ENCODE data around the gene AK6. TPM values are rescaled to one million over a fixed set of nuclear protein-coding genes. Genes with fewer than 3 reads are reported as not detected.

AK6 gene
- total and polyA plus RNA-seq, 9 of the 15 experiments (the other 6 are each of a cell fraction or from before 2014, with no cell fraction given): 84.6 to 669 (median 143) TPM

DNA sequence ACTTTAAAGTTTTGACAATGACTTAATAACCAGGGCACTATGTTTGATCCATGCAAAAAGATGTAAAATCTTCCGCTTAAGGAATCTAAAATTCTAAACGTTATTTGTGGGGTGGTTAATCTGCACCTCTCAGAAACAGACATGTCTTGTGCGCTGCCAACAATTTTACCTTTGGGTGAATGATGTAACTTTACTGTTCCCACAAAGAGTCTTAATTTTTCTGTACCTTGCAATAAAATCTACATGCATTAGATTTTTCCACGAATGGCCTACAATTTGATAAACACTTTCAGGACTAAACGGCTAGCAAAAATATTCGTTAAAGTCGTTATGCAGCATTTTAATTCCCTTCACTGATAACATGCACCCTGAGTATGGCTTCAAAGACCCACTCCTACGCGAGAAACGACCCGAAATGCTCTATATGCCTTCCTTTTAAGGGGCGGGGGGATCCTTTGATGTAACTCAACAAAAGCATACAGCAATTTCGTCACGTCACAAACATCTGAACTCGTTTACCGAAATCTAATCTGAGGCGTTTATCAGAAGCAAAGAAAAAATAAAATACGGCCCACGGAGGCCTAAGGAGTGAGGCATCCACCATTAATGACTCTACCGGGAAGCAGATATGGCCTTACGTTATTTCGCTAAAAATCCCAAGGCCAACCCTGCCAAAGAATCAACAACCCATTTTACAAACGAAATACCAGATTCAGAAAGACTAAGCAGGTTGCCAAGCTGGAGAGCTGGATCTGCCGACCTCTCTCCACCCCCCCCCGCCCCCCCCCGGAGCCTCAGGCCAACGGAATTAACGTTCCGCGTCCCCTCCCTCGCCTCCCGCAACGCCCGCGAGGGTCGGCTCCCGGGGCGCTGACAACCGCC, 621 bp downstream of the AK6 start (continued):
- TF ChIP-seq ZNF740 (CRISPR knock-in tag; IDR thresholded peaks at IDR 0.05): peak; percentile 89; the same call in 1 of the 2 replicates
- TF ChIP-seq ZNF740 (tag; IDR thresholded peaks at IDR 0.05): peak in 1 of 2 experiments; percentile 97; a peak in 2 of 4 replicates
- no peak for TF ChIP-seq ZSCAN29 (IDR thresholded peaks at IDR 0.05)
- TF ChIP-seq, protein P1, sequence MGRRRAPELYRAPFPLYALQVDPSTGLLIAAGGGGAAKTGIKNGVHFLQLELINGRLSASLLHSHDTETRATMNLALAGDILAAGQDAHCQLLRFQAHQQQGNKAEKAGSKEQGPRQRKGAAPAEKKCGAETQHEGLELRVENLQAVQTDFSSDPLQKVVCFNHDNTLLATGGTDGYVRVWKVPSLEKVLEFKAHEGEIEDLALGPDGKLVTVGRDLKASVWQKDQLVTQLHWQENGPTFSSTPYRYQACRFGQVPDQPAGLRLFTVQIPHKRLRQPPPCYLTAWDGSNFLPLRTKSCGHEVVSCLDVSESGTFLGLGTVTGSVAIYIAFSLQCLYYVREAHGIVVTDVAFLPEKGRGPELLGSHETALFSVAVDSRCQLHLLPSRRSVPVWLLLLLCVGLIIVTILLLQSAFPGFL (CRISPR knock-in tag; IDR thresholded peaks at IDR 0.05): no peak
- no peak; the same call in 1 of the 2 replicates for TF ChIP-seq ZNF589 (CRISPR knock-in tag; IDR thresholded peaks at IDR 0.05; ENCODE audit: low read depth)
- 0 out of 2 replicates have a peak, but pooled peaks have one; percentile 14 for TF ChIP-seq CC2D1A (IDR thresholded peaks at IDR 0.05)
- peak; percentile 68; the same call in 1 of the 2 replicates for TF ChIP-seq HOXB6 (CRISPR knock-in tag; IDR thresholded peaks at IDR 0.05; ENCODE audit: borderline replicate concordance)
- TF ChIP-seq LEF1 (IDR thresholded peaks at IDR 0.05): 0 out of 2 replicates have a peak, but pooled peaks have one; percentile 15
- TF ChIP-seq MNT (conservative IDR thresholded peaks at IDR 0.05): no peak
- TF ChIP-seq NFIX (CRISPR knock-in tag; IDR thresholded peaks at IDR 0.05; ENCODE audit: low read depth): no peak
- TF ChIP-seq ZEB2 (IDR thresholded peaks at IDR 0.05): no peak
- TF ChIP-seq RERE (CRISPR knock-in tag; IDR thresholded peaks at IDR 0.05; ENCODE audit: borderline replicate concordance): no peak
- TF ChIP-seq GTF2E2 (tag; IDR thresholded peaks at IDR 0.05): peak; percentile 84
- no peak for TF ChIP-seq GABPA (tag; conservative IDR thresholded peaks at IDR 0.05; ENCODE audit: low read depth)
- TF ChIP-seq TEAD4 (IDR thresholded peaks at IDR 0.05; ENCODE audit: low read length): peak; percentile 0; the same call in 1 of the 2 replicates
- no peak for TF ChIP-seq TEAD4 (CRISPR knock-in tag; IDR thresholded peaks at IDR 0.05; ENCODE audit: borderline replicate concordance)
- no peak for TF ChIP-seq TAL1 (IDR thresholded peaks at IDR 0.05)
- peak; percentile 23 for TF ChIP-seq CREM (IDR thresholded peaks at IDR 0.05; ENCODE audit: low read depth)
- 0 out of 2 replicates have a peak, but pooled peaks have one; percentile 15 for TF ChIP-seq DPF2 (IDR thresholded peaks at IDR 0.05)

Measured in K562 (cell line).